ENCODE results near the gene E2F1. TPM values are rescaled to one million over a fixed set of nuclear protein-coding genes. Genes with fewer than 3 reads are reported as not detected.

Gene E2F1
- total and polyA plus RNA-seq, 7 donors, result 0.33 to 13.1 (median 1.7) TPM

DNA sequence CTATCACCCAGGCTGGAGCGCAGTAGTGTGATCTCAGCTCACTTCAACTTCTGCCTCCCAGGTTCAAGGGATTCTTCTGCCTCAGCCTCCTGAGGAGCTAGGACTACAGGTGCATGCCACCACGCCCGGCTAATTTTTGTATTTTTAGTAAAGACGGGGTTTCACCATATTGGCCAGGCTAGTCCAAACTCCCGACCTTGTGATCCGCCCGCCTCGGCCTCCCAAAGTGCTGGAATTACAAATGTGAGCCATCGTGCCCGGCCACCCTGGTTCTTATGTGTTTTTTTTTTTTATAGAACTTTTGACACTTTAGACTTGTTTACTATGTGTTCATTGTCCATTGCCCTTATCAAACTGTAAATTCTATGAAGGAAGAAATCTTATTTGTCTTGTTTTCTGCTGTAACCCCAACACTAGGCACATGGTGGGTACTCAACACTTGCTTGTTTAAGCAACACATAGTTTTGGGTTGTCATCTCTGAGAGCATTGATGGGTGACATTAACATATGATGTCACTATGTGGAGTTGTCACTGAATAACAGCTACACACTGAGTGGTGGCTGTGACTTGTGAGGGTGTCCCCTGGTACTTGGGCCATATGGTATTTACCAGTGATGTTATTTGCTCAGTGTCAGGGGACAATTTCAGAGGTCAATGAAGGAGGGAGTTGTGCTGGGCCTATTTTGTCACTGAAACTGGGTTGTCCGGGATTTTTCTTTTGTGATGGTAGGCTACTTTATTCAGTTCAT, 35.4 kb upstream of the E2F1 start:
- no peak for DNase-seq

GRCh38 chr20:33719989-33720709, 34.0 kb upstream of the E2F1 start, which contains the start of gene PXMP4:
Gene PXMP4 (minus strand): TSS chr20:33720310. CDS start chr20:33720207, 103 bp downstream.
- peaks cover 0 to 15% (median 11%) of the 10 kb centered on the region in 4 donors for H3K4me1 ChIP-seq
- 3% methylated on average over 46 of the region's 46 CpGs for WGBS, 2 donors
- no peaks in the 10 kb centered on the region for H3K27me3 ChIP-seq
- intact Hi-C loops (cut with DNase I), result no loop called here
- peak within 1 kb of the TSS; percentile 77 to 83 (median 80) for H3K27ac ChIP-seq
- H3K4me3 ChIP-seq, result peak within 1 kb of the TSS; percentile 71 to 90 (median 77)
- H3K36me3 ChIP-seq, result no peaks in the 10 kb centered on the region
- TF ChIP-seq POLR2A (IDR thresholded peaks at IDR 0.05) (no peak), POLR2AphosphoS5 (IDR thresholded peaks at IDR 0.05) (peak; percentile 57 to 88 (median 80)), EP300 (IDR thresholded peaks at IDR 0.05) (no peak)
- TF ChIP-seq, protein P1, sequence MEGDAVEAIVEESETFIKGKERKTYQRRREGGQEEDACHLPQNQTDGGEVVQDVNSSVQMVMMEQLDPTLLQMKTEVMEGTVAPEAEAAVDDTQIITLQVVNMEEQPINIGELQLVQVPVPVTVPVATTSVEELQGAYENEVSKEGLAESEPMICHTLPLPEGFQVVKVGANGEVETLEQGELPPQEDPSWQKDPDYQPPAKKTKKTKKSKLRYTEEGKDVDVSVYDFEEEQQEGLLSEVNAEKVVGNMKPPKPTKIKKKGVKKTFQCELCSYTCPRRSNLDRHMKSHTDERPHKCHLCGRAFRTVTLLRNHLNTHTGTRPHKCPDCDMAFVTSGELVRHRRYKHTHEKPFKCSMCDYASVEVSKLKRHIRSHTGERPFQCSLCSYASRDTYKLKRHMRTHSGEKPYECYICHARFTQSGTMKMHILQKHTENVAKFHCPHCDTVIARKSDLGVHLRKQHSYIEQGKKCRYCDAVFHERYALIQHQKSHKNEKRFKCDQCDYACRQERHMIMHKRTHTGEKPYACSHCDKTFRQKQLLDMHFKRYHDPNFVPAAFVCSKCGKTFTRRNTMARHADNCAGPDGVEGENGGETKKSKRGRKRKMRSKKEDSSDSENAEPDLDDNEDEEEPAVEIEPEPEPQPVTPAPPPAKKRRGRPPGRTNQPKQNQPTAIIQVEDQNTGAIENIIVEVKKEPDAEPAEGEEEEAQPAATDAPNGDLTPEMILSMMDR (IDR thresholded peaks at IDR 0.05), result no peak
- peak; percentile 97 for DNase-seq
- H3K9me3 ChIP-seq, result no peaks in the 10 kb centered on the region

More for the DNA sequence above, 35.4 kb upstream of the E2F1 start:
- Histone ChIP-seq H3K27ac (no peak overlapping the region), H3K9me3 (no peaks in the 10 kb centered on the region), H3K27me3 (no peaks in the 10 kb centered on the region), H3K36me3 (no peaks in the 10 kb centered on the region), H3K4me1 (peaks cover 0 to 15% (median 11%) of the 10 kb centered on the region in 4 donors), H3K4me3 (no peak overlapping the region)
- TF ChIP-seq EP300 (IDR thresholded peaks at IDR 0.05) (no peak), POLR2AphosphoS5 (IDR thresholded peaks at IDR 0.05) (no peak), POLR2A (IDR thresholded peaks at IDR 0.05) (no peak)
- TF ChIP-seq, protein P1 (IDR thresholded peaks at IDR 0.05), result no peak
- intact Hi-C loops (cut with DNase I), result no loop called here
- 91 to 94% methylated on average over 11 of the region's 11 CpGs for WGBS, 2 donors

- Histone ChIP-seq H3K36me3 (peaks cover 0 to 5% (median 0%) of the 10 kb centered on the region in 4 donors), H3K4me3 (peak overlapping the region; percentile 71 to 90 (median 77))
These were observed 33.2 kb upstream of the E2F1 start for GRCh38 chr20:33719277-33719988.

GRCh38 chr20:33716498-33716897, 30.3 kb upstream of the E2F1 start:
- 88 to 93% methylated on average over 2 of the region's 2 CpGs for WGBS, 2 donors
- H3K9me3 ChIP-seq, result no peaks in the 10 kb centered on the region

More at GRCh38 chr20:33719277-33719988, 33.2 kb upstream of the E2F1 start:
- TF ChIP-seq, protein P1 (IDR thresholded peaks at IDR 0.05), result no peak
- TF ChIP-seq POLR2AphosphoS5 (IDR thresholded peaks at IDR 0.05) (no peak), EP300 (IDR thresholded peaks at IDR 0.05) (no peak), POLR2A (IDR thresholded peaks at IDR 0.05) (no peak)
- intact Hi-C loops (cut with DNase I), result no loop called here
- WGBS, 2 donors, result 41 to 56% methylated on average over 13 of the region's 13 CpGs
- no peaks in the 10 kb centered on the region for H3K27me3 ChIP-seq
- peak overlapping the region; percentile 77 to 83 (median 80) for H3K27ac ChIP-seq
- no peaks in the 10 kb centered on the region for H3K9me3 ChIP-seq
- no peak for DNase-seq
- H3K4me1 ChIP-seq, result peaks cover 0 to 15% (median 11%) of the 10 kb centered on the region in 4 donors

More at GRCh38 chr20:33716498-33716897, 30.3 kb upstream of the E2F1 start:
- Histone ChIP-seq H3K36me3 (peaks cover 0 to 33% (median 13%) of the 10 kb centered on the region in 4 donors), H3K27me3 (no peaks in the 10 kb centered on the region), H3K27ac (no peak overlapping the region), H3K4me1 (peaks cover 0 to 15% (median 11%) of the 10 kb centered on the region in 4 donors), H3K4me3 (no peak overlapping the region)
- no peak for DNase-seq
- intact Hi-C loops (cut with DNase I), result no loop called here
- TF ChIP-seq, protein P1 (IDR thresholded peaks at IDR 0.05), result no peak
- TF ChIP-seq POLR2AphosphoS5 (IDR thresholded peaks at IDR 0.05) (no peak), POLR2A (IDR thresholded peaks at IDR 0.05) (no peak), EP300 (IDR thresholded peaks at IDR 0.05) (no peak)
